DND-41 (cell line): Measurements from ENCODE around the gene EFTUD2.

Source experiments
- CTCF ChIP-seq: IDR thresholded peaks from 2 replicates; pipeline ENCODE4 v1.5.1; 2012; ENCODE audit warnings: borderline replicate concordance, low read length, moderate library complexity, mild to moderate bottlenecking; ENCODE audit not compliant: poor library complexity, severe bottlenecking; ENCODE audit errors: extremely low read depth
- EZH2 ChIP-seq: IDR thresholded peaks from 3 replicates; pipeline ENCODE4 v1.6.1; 2012; ENCODE audit warnings: borderline replicate concordance, low read depth, mild to moderate bottlenecking, moderate library complexity, low read length, inconsistent platforms; ENCODE audit not compliant: severe bottlenecking

GRCh38 chr17:44911133-44912001 lies 12.1 kb upstream of the EFTUD2 start:
- TF ChIP-seq CTCF: peak; percentile 69
- TF ChIP-seq EZH2: no peak
